ENCODE data around the gene MSGN1.

The MSGN1 gene

DNA sequence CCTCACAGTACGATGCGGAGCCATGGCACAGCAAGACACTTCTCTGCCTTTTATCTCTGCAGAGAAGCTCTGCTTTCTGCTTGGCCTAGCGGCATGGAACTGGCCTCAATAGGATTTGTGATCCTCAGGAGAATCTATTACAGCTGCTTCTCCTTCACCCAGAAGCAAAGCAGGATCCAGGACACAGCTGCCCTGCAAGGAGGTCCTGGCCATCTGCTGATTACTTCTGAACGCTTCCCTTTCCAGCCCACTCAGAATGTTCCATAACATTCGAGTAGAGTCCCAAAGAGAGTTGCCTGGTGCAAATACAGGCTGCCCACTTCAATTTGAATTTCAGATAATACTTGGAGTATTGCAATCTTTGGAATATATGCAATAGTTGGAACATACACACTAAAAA is 33.0 kb downstream of the MSGN1 start:
- DNase-seq (ENCODE audit: low spot score) = no peak

- DNase-seq (ENCODE audit: low spot score) = no peak
Observed at GRCh38 chr2:17850151-17850550, 33.9 kb downstream of the MSGN1 start.

DNA sequence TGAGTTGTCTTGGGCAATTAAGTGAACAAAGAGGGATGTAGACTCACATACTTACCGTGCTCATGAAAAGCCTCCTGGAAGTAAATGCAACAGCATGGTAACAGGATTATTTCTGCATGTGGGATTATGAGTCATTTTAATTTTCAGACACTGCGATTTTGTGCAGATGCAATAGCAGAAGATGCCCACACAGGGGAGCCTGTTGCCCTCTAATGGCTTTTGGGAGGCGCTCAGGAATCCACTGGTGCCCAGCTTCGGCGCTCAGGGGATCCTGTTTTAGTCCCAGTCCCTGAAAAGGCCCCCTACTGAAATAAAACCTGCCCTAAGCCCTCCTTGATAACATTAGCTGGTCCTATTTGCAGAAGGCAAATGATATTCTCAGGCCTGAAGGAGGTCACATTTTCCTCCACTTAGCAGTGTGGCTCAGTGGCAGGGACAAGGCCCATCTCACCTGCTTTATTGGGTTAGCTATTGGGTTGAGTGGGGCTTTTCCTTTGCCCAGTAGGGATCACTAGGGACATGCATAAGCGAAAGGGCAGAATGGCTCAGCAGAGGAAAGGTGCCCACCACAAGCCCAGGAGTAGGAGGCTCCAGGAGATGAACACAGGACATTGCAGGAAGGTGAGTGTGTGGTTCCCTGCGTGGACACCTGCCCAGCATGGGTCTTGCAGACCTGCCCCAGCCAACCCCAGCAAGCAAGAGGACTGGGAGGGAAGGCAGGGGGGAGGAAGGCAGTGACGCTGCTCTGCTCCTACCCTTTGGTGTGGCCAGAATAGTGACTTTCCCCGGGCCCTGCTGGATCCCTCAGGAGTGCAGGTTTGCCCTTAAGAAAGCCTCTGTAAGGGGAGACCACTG is 35.7 kb downstream of the MSGN1 start:
- no peak for DNase-seq (ENCODE audit: low spot score)

GRCh38 chr2:17853799-17854198 is 37.5 kb downstream of the MSGN1 start:
- DNase-seq (ENCODE audit: low spot score) = no peak

DNA sequence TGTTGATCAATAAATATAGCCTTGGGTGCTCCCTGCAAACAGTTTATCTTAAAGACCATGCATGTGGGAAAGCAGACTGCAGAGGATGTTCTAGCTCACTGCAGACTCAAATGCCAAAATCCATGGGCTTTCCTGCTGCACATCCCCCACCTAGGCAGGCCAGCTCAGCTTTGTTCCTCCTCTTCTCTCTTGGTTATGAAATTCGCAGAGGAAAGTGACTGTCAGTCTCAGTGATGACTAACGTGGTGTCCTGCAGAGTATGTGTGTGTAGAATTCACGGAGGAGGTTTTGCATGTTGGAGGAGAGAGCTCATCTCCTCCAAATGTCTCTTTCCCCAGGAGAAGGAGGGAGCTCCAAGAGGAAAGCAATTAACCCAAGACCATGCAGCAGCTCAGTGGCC is 40.8 kb downstream of the MSGN1 start:
- DNase-seq (ENCODE audit: low spot score) = no peak

DNA sequence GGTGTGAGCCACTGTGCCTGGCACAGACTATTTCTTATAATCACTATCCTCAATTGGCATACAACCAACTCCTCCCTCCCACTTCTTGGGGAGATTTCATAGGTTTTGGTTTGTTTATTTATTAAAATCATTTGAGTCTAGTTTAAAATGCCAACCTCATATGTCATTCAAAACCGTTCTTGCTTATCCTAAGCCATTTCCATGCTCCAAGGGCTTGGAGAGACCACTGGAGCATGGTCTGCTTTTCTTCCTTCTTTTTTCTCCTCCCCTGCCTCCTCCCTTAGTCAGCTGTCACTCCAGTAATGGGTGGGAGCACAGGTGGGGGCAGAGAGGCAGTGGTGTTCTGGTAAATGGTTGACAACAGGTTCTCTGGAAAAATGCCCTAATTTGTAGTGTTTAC is 41.8 kb downstream of the MSGN1 start:
- no peak for DNase-seq (ENCODE audit: low spot score)

DNA sequence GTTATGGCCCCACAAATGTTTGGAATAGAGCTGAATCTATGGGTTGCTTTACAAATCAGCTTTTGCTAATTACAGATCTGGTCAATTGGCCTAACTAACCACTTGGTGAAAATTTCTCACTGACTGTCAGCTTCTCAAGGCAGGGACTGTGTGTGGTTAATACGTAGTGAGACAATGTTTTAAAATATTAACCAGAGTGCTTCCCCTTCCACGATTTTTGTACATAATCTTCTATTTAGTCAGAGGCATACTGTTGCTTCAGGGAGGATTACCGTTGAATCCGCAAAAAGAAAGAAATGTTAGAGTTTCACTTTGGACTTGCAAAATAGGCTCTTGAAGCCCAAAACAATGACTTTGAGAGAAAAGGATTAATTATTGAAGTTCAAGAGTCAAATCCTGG is 47.3 kb downstream of the MSGN1 start:
- no peak for DNase-seq (ENCODE audit: low spot score)

DNA sequence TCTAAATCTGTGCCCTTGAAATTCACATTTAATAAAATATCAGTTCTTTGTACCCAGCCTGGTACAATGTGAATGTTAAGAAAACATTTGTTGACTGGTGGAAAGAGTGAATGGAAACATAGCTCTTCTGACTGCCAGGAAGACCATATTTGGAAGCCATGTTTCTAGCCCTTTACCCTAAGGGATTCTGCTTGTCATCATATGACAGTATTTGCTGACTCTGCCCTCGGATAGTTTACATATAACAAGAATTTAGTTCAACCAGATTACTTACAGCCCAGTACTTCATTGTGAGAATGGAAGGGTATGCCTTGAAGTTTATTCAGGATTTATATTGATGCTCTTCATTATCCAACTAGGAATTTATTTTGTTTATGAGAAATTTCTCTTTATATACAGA is 48.4 kb downstream of the MSGN1 start:
- DNase-seq (ENCODE audit: low spot score) = no peak

- DNase-seq (ENCODE audit: low spot score) = no peak
Observed at GRCh38 chr2:17867133-17867532, 50.9 kb downstream of the MSGN1 start.
